Mammary epithelial cell (primary cell): ENCODE results near the gene XNDC1N.
"Not testable (repeated sequence)": the region's sequence is repeated elsewhere in the genome, so short reads cannot be mapped to it uniquely, and the experiment has no call there.

Experiments
- CTCF ChIP-seq, 2 donors: IDR thresholded peaks in 1 of 2; conservative IDR thresholded peaks in 1 of 2; 2 replicates each; pipeline ENCODE4 v1.5.1; 2011 to 2012; ENCODE audit warnings: inconsistent platforms in 2 of 2, low read length in 2 of 2, mild to moderate bottlenecking in 2 of 2, control low read depth in 1 of 2, low read depth in 1 of 2; ENCODE audit not compliant: insufficient read depth in 1 of 2; ENCODE audit errors: extremely low read depth in 1 of 2
- EZH2 ChIP-seq: IDR thresholded peaks from 2 replicates; pipeline ENCODE4 v1.6.1; 2012; ENCODE audit warnings: low read length, inconsistent platforms, borderline replicate concordance

DNA sequence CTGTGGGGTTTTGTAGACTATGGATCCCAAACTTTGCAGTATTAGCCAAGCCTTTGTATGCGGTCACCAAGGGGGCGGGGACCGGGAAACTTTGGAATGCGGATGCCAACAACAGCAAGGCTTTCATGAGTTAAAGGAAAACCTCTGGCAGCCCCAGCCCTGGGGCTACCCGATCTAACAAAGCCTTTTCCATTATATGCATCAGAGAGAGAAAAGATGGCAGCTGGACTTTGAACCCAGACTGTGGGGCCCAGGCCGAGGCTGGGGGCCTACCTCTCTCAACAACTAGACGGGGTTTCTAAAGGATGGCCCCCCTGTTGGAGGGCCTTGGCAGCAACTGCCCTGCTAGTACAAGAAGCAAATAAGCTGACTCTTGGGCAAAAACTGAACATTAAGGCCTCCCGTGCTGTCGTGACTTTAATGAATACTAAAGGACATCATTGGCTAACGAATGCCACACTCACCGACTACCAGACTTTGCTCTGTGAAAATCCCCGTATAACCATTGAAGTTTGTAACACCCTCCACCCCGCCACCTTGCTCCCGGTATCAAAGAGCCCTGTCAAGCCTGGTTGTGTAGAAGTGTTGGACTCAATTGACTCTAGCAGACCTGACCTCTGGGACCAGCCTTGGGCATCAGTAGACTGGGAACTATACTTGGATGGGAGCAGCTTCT is 39.9 kb downstream of the XNDC1N start:
- not testable (repeated sequence) for TF ChIP-seq CTCF (conservative IDR thresholded peaks at IDR 0.05 in 1 of 2, IDR thresholded peaks at IDR 0.05 in 1 of 2; ENCODE audit: extremely low read depth in 1 of 2, insufficient read depth in 1 of 2, low read depth in 1 of 2, low read length in 2 of 2); EZH2
